Coronary artery (tissue), 2 donors: ENCODE results near the gene RPS26.

ENCODE experiments used
- DNase-seq: peaks from one replicate; pipeline ENCODE4 v3.0.0-alpha.2; 2017; ENCODE audit warnings: low spot score
- H3K27ac ChIP-seq, 2 donors: fragments of 200-600 bp; sonication (generic); one replicate each; pipeline ENCODE4 v1.5.1; 2016 to 2019
- H3K4me3 ChIP-seq: fragments of 200-600 bp; sonication (generic); 2 replicates; pipeline ENCODE4 v1.5.1; 2016; ENCODE audit warnings: mild to moderate bottlenecking, moderate library complexity
- CTCF ChIP-seq: fragments of 200-600 bp; sonication (generic); IDR thresholded peaks from one replicate; pipeline ENCODE4 v1.5.1; 2019; ENCODE audit warnings: antibody characterized with exemption

The RPS26 gene

GRCh38 chr12:56029166-56029519 is 12.6 kb upstream of the RPS26 start:
- DNase-seq: no peak
- no peak for TF ChIP-seq CTCF
- H3K4me3 ChIP-seq: no peak overlapping the region
- no peak overlapping the region for H3K27ac ChIP-seq

- TF ChIP-seq CTCF: peak; percentile 40
- no peak for DNase-seq
- Histone ChIP-seq H3K27ac (no peak overlapping the region), H3K4me3 (no peak overlapping the region)
Observed at GRCh38 chr12:56029666-56030293, 11.9 kb upstream of the RPS26 start.

- DNase-seq: no peak
- H3K4me3 ChIP-seq: no peak overlapping the region
- no peak for TF ChIP-seq CTCF
- no peak overlapping the region for H3K27ac ChIP-seq
Observed at GRCh38 chr12:56031987-56032386, 9.7 kb upstream of the RPS26 start.

GRCh38 chr12:56034586-56035332 is 7.0 kb upstream of the RPS26 start:
- no peak for DNase-seq
- Histone ChIP-seq H3K27ac (no peak overlapping the region), H3K4me3 (no peak overlapping the region)
- no peak for TF ChIP-seq CTCF

- TF ChIP-seq CTCF: no peak
- H3K27ac ChIP-seq: no peak overlapping the region
- no peak overlapping the region for H3K4me3 ChIP-seq
- no peak for DNase-seq
Observed at GRCh38 chr12:56037161-56037560, 4.6 kb upstream of the RPS26 start.

GRCh38 chr12:56038022-56038655 is 3.6 kb upstream of the RPS26 start:
- DNase-seq: no peak
- Histone ChIP-seq H3K27ac (no peak overlapping the region), H3K4me3 (no peak overlapping the region)
- TF ChIP-seq CTCF: no peak

- TF ChIP-seq CTCF: no peak
- no peak for DNase-seq
- no peak overlapping the region for H3K27ac ChIP-seq
- H3K4me3 ChIP-seq: no peak overlapping the region
Observed at GRCh38 chr12:56040151-56040550, 1.6 kb upstream of the RPS26 start.
